DND-41 (cell line): ENCODE results near the gene GPATCH4.

ENCODE experiments used
- ATAC-seq: fragments of 200-7000 bp; cut with Tn5 transposase; 3 replicates; pipeline ENCODE4 v1.9.1; 2021; ENCODE audit warnings: low read depth; ENCODE audit not compliant: insufficient read depth
- DNase-seq: peaks from one replicate; pipeline ENCODE4 v3.0.0-alpha.2; 2020
- H2AFZ ChIP-seq: 2 replicates; pipeline ENCODE4 v1.6.0; 2012; ENCODE audit warnings: low read depth, low read length
- H3K27ac ChIP-seq: 2 replicates; pipeline ENCODE4 v1.5.1; 2012; ENCODE audit warnings: low read length, inconsistent platforms
- H3K27me3 ChIP-seq: fragments of 200-600 bp; sonication (generic); 2 replicates; pipeline ENCODE4 v1.6.0; 2012; ENCODE audit warnings: low read length, mild to moderate bottlenecking, inconsistent platforms; ENCODE audit not compliant: insufficient read depth, poor library complexity
- H3K36me3 ChIP-seq: 2 replicates; pipeline ENCODE4 v1.5.1; 2012; ENCODE audit warnings: low read length, inconsistent platforms; ENCODE audit not compliant: insufficient read depth
- H3K4me1 ChIP-seq: 2 replicates; pipeline ENCODE4 v1.5.1; 2012; ENCODE audit warnings: mild to moderate bottlenecking, low read length; ENCODE audit not compliant: insufficient read depth
- H3K4me2 ChIP-seq: 2 replicates; pipeline ENCODE4 v1.6.0; 2012; ENCODE audit warnings: mild to moderate bottlenecking, moderate library complexity, low read length, inconsistent platforms; ENCODE audit not compliant: insufficient read depth
- H3K4me3 ChIP-seq, 2 experiments: fragments of 200-600 bp in 1 of 2; shearing (Covaris generic) in 1 of 2; 2 replicates each; pipeline ENCODE4 v1.5.1; 2012 to 2016; ENCODE audit warnings: inconsistent platforms in 2 of 2, low read length in 2 of 2, mild to moderate bottlenecking in 2 of 2, low read depth in 1 of 2, moderate library complexity in 1 of 2
- H3K79me2 ChIP-seq: 2 replicates; pipeline ENCODE4 v1.6.0; 2012; ENCODE audit warnings: low read length, inconsistent platforms; ENCODE audit not compliant: insufficient read depth
- H3K9ac ChIP-seq: 2 replicates; pipeline ENCODE4 v1.6.0; 2012; ENCODE audit warnings: low read depth, mild to moderate bottlenecking, inconsistent platforms, low read length, moderate library complexity
- H3K9me3 ChIP-seq: 2 replicates; pipeline ENCODE4 v1.5.1; 2012; ENCODE audit warnings: low read length, moderate library complexity, mild to moderate bottlenecking, inconsistent platforms; ENCODE audit not compliant: insufficient read depth, severe bottlenecking
- H4K20me1 ChIP-seq: 2 replicates; pipeline ENCODE4 v1.6.0; 2012; ENCODE audit warnings: low read length; ENCODE audit not compliant: insufficient read depth
- EZH2 ChIP-seq: IDR thresholded peaks from 3 replicates; pipeline ENCODE4 v1.6.1; 2012; ENCODE audit warnings: borderline replicate concordance, low read depth, mild to moderate bottlenecking, moderate library complexity, low read length, inconsistent platforms; ENCODE audit not compliant: severe bottlenecking
- TF ChIP-seq, protein P1 (sequence below): IDR thresholded peaks from 2 replicates; pipeline ENCODE4 v1.5.1; 2012; ENCODE audit warnings: borderline replicate concordance, low read length, moderate library complexity, mild to moderate bottlenecking; ENCODE audit not compliant: poor library complexity, severe bottlenecking; ENCODE audit errors: extremely low read depth

Gene GPATCH4

GRCh38 chr1:156574039-156574633, 27.1 kb downstream of the GPATCH4 start:
- no peak overlapping the region for H3K4me3 ChIP-seq
- no peaks in the 10 kb centered on the region for H3K27me3 ChIP-seq
- no peaks in the 10 kb centered on the region for H4K20me1 ChIP-seq
- H3K4me2 ChIP-seq = no peak overlapping the region
- H3K79me2 ChIP-seq = peaks cover 18% of the 10 kb centered on the region
- H3K9me3 ChIP-seq = no peaks in the 10 kb centered on the region
- no peak for TF ChIP-seq EZH2
- TF ChIP-seq, protein P1, sequence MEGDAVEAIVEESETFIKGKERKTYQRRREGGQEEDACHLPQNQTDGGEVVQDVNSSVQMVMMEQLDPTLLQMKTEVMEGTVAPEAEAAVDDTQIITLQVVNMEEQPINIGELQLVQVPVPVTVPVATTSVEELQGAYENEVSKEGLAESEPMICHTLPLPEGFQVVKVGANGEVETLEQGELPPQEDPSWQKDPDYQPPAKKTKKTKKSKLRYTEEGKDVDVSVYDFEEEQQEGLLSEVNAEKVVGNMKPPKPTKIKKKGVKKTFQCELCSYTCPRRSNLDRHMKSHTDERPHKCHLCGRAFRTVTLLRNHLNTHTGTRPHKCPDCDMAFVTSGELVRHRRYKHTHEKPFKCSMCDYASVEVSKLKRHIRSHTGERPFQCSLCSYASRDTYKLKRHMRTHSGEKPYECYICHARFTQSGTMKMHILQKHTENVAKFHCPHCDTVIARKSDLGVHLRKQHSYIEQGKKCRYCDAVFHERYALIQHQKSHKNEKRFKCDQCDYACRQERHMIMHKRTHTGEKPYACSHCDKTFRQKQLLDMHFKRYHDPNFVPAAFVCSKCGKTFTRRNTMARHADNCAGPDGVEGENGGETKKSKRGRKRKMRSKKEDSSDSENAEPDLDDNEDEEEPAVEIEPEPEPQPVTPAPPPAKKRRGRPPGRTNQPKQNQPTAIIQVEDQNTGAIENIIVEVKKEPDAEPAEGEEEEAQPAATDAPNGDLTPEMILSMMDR = peak; percentile 20
- peaks cover 22% of the 10 kb centered on the region for H3K4me1 ChIP-seq
- ATAC-seq (no peak), DNase-seq (no peak)
- no peak overlapping the region for H2AFZ ChIP-seq
- H3K9ac ChIP-seq = no peak overlapping the region
- H3K27ac ChIP-seq = no peak overlapping the region
- peaks cover 2% of the 10 kb centered on the region for H3K36me3 ChIP-seq

- DNase-seq (no peak), ATAC-seq (no peak)
- H3K79me2 ChIP-seq = peaks cover 18% of the 10 kb centered on the region
- peaks cover 4% of the 10 kb centered on the region for H3K36me3 ChIP-seq
- H3K27me3 ChIP-seq = no peaks in the 10 kb centered on the region
- H3K9ac ChIP-seq = peak overlapping the region; percentile 66
- H3K4me1 ChIP-seq = peaks cover 22% of the 10 kb centered on the region
- TF ChIP-seq EZH2 = no peak
- TF ChIP-seq, protein P1 = no peak
- no peaks in the 10 kb centered on the region for H4K20me1 ChIP-seq
- H3K4me3 ChIP-seq = peak overlapping the region; percentile 58 to 87; a peak in 3 of 4 replicates
- peak overlapping the region; percentile 49; the same call in 1 of the 2 replicates for H3K27ac ChIP-seq
- H2AFZ ChIP-seq = peak overlapping the region; percentile 81
- H3K9me3 ChIP-seq = no peaks in the 10 kb centered on the region
- H3K4me2 ChIP-seq = peak overlapping the region; percentile 91
Measured at GRCh38 chr1:156572663-156573018, 28.6 kb downstream of the GPATCH4 start.

DNA sequence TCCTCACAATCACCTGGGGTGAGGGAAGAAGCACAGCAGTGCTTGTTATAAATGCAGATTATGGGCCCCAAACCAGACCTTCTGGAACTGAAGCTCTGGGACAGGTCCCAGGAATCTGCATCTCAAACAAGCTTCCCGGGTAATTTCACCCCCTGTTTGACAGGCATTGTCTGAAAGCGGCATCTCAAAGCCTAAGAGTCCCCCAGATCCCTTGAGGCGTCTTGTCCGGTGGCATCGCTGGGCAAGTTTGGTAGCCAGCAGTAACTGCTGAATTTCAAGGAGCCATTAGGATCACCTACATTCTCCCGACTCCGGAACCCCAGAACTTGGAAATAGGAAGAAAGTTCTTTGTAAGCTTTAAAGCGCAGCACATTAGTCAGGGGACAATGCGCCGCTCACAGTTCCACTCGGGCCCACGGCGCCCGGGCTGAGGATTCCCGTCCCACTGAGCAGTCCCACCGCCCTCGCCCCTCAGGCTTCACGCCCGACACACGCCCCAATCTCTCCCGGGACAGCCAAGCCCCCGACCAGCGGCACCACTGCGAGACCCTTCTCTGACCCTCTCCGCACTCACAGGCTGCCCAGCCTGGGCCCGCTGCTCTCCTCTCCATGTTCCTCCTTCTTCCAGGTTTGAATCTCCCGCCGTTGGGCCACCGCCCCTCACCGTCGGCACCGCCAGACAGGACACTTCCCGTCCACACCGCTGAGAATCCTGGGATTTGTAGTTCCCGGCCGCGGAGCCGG, 29.2 kb downstream of the GPATCH4 start, which contains the start of gene IQGAP3:
Gene IQGAP3 (minus strand): TSS at position 647 of the 744 bp plus-strand sequence. CDS start 36 bp downstream, at position 611.
- peaks cover 18% of the 10 kb centered on the region for H3K79me2 ChIP-seq
- H3K4me3 ChIP-seq = peak within 1 kb of the TSS; percentile 58 to 87; a peak in 3 of 4 replicates
- H2AFZ ChIP-seq = peak within 1 kb of the TSS; percentile 81
- H3K4me1 ChIP-seq = peaks cover 22% of the 10 kb centered on the region
- peak within 1 kb of the TSS; percentile 91 for H3K4me2 ChIP-seq
- peak within 1 kb of the TSS; percentile 49 for H3K27ac ChIP-seq
- DNase-seq = peak; percentile 79
- peak within 1 kb of the TSS; percentile 66 for H3K9ac ChIP-seq
- peaks cover 9% of the 10 kb centered on the region for H3K36me3 ChIP-seq
- no peaks in the 10 kb centered on the region for H4K20me1 ChIP-seq
- no peaks in the 10 kb centered on the region for H3K9me3 ChIP-seq
- no peaks in the 10 kb centered on the region for H3K27me3 ChIP-seq
- TF ChIP-seq, protein P1 = no peak
- no peak for TF ChIP-seq EZH2
- ATAC-seq = peak; percentile 97
